Neutrophil (primary cell): ENCODE results near the gene LPP.
A peak's percentile ranks its signal among the peaks of the same experiment; 100 is the strongest.
"Not testable (repeated sequence)": the region's sequence is repeated elsewhere in the genome, so short reads cannot be mapped to it uniquely, and the experiment has no call there.

ENCODE experiments used
- H3K27ac ChIP-seq: fragments of 200-600 bp; sonication (generic); 2 replicates; pipeline ENCODE4 v1.5.1; 2016; ENCODE audit warnings: mild to moderate bottlenecking, moderate library complexity
- H3K27me3 ChIP-seq: fragments of 200-600 bp; sonication (generic); 2 replicates; pipeline ENCODE4 v1.6.0; 2016; ENCODE audit warnings: mild to moderate bottlenecking
- H3K36me3 ChIP-seq: fragments of 200-600 bp; sonication (generic); 2 replicates; pipeline ENCODE4 v1.5.1; 2017
- H3K4me1 ChIP-seq, 2 experiments: fragments of 200-600 bp in 1 of 2; sonication (generic) in 1 of 2; 1 replicate in 1 of 2; 2 replicates in 1 of 2; pipeline versions ENCODE4 v1.5.1 to v1.6.1; 2013 to 2016; ENCODE audit warnings: low read depth in 1 of 2, low read length in 1 of 2, mild to moderate bottlenecking in 1 of 2, moderate library complexity in 1 of 2; ENCODE audit not compliant: control insufficient read depth in 1 of 2, insufficient read depth in 1 of 2
- H3K4me3 ChIP-seq, 2 experiments: fragments of 200-600 bp in 1 of 2; sonication (generic) in 1 of 2; 1 replicate in 1 of 2; 2 replicates in 1 of 2; pipeline ENCODE4 v1.5.1; 2013 to 2016; ENCODE audit warnings: low read depth in 1 of 2, low read length in 1 of 2, mild to moderate bottlenecking in 1 of 2, moderate library complexity in 1 of 2
- H3K9me3 ChIP-seq: fragments of 200-600 bp; sonication (generic); 2 replicates; pipeline ENCODE4 v1.5.1; 2016
- CTCF ChIP-seq: fragments of 200-600 bp; sonication (generic); IDR thresholded peaks from 2 replicates; pipeline ENCODE4 v1.5.1; 2016; ENCODE audit warnings: antibody characterized with exemption

LPP gene

DNA sequence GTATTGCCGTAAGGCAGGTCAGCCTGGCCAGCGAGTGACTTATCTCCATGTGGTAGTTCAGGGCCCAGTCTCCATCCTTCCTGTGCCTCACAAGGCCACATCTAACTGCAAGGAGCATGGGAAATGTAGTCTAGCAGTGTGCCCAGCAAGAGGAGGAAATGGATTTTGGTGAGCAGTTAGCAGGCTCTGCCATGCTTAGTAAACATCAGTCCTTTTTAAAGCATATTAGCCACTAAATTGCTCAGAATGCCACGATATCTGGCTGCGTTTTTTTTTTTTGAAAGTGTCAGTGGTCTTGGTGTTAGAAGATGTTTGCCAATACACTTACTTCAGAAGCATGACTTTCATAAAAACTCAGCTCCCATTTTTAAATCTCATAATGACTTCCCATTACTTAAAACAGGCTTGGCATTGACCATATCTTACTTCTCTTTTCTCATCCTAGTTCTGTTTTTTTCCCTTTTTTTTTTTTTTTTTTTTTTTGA lies 547.6 kb downstream of the LPP start:
- Histone ChIP-seq H3K4me3 (peak overlapping the region; percentile 26 to 50), H3K27me3 (no peaks in the 10 kb centered on the region), H3K4me1 (peaks cover 35 to 44% of the 10 kb centered on the region in 2 experiments), H3K27ac (peak overlapping the region; percentile 85), H3K9me3 (no peaks in the 10 kb centered on the region), H3K36me3 (no peaks in the 10 kb centered on the region)
- no peak for TF ChIP-seq CTCF

DNA sequence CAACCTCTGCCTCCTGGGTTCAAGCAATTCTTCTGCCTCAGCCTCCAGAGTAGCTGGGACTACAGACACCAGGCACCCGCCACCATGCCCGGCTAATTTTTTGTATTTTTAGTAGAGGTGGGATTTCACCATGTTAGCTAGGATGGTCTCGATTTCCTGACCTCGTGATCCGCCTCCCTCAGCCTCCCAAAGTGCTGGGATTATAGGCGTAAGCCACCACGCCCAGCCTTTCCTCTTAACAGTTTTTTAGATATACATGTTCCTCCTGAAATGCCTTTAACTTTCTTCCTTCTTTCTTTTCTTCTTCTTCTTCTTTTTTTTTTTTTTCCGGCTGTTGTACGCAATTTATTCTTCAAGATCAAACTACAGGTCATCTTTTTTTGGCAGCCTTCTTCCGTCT lies 548.1 kb downstream of the LPP start:
- Histone ChIP-seq H3K27ac (peak overlapping the region; percentile 85), H3K4me3 (peak overlapping the region; percentile 26 to 50), H3K4me1 (peaks cover 37 to 44% of the 10 kb centered on the region in 2 experiments)
- H3K36me3 ChIP-seq, H3K9me3 ChIP-seq, H3K27me3 ChIP-seq: not testable (repeated sequence)

GRCh38 chr3:188706176-188706575 lies 552.2 kb downstream of the LPP start:
- H3K36me3 ChIP-seq, result no peaks in the 10 kb centered on the region
- H3K9me3 ChIP-seq, result no peaks in the 10 kb centered on the region
- H3K4me3 ChIP-seq, result no peak overlapping the region
- no peak for TF ChIP-seq CTCF
- no peaks in the 10 kb centered on the region for H3K27me3 ChIP-seq
- H3K27ac ChIP-seq, result no peak overlapping the region
- peaks cover 23 to 28% of the 10 kb centered on the region in 2 experiments for H3K4me1 ChIP-seq

DNA sequence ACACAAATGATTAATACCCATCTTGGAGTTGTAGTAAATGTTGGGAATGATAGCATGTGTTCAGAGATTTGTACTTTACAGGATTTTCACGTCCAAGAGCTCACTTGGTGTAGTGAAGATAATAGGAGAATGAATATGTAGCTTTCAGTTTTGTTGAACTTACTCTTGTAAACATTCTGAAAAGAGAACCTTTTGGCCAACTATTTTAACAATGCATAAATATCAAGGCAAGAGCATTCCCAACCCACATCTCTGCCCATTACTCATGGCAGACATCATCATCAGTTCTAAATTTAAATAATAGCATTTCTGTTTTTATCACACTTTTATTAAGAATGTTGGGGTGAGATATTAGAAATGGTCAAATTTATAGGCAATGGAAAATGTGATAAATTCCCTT lies 552.6 kb downstream of the LPP start:
- Histone ChIP-seq H3K4me3 (no peak overlapping the region), H3K27me3 (no peaks in the 10 kb centered on the region), H3K9me3 (no peaks in the 10 kb centered on the region), H3K4me1 (peaks cover 23 to 28% of the 10 kb centered on the region in 2 experiments), H3K27ac (no peak overlapping the region), H3K36me3 (no peaks in the 10 kb centered on the region)
- no peak for TF ChIP-seq CTCF

- peak overlapping the region; percentile 23 for H3K27ac ChIP-seq
- no peak for TF ChIP-seq CTCF
These were observed 553.7 kb downstream of the LPP start for GRCh38 chr3:188707381-188708288.

DNA sequence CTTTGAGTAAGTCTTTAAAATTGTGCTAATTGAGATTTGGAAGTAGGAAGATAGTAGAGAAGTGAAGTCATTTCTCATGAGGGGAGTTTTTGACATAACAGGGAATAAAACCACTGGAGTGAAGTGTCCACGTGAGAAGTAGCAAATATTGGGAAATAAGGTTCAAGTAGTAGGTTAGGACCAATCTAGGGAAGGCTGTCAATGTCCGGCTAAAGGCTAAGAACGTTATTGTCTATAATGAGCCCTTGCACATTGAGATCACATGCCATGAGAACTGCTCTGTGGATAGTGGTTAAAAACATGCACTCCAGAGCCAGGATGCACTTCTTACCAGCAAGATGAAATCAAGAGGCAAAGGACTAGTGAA lies 557.9 kb downstream of the LPP start:
- TF ChIP-seq CTCF, result no peak
- H3K27ac ChIP-seq, result peak overlapping the region; percentile 77

More at GRCh38 chr3:188707381-188708288, 553.7 kb downstream of the LPP start:
- Histone ChIP-seq H3K36me3 (no peaks in the 10 kb centered on the region), H3K9me3 (no peaks in the 10 kb centered on the region), H3K27me3 (no peaks in the 10 kb centered on the region), H3K4me1 (peaks cover 24 to 28% of the 10 kb centered on the region in 2 experiments), H3K4me3 (no peak overlapping the region)

More for the DNA sequence above, 557.9 kb downstream of the LPP start:
- Histone ChIP-seq H3K4me1 (peaks cover 29 to 36% of the 10 kb centered on the region in 2 experiments), H3K27me3 (no peaks in the 10 kb centered on the region), H3K36me3 (no peaks in the 10 kb centered on the region), H3K4me3 (no peak overlapping the region), H3K9me3 (no peaks in the 10 kb centered on the region)
